ENCODE results near the gene LMBR1L.
A peak's percentile ranks its signal among the peaks of the same experiment; 100 is the strongest.
"Not testable (repeated sequence)": the region's sequence is repeated elsewhere in the genome, so short reads cannot be mapped to it uniquely, and the experiment has no call there.

Gene LMBR1L

GRCh38 chr12:49110464-49111155 is at the start of gene LMBR1L:
LMBR1L (minus strand) TSS chr12:49110847; CDS start chr12:49110555, 292 bp downstream.
- peak; percentile 98 for DNase-seq

GRCh38 chr12:49160399-49160798 is 49.8 kb upstream of the LMBR1L start:
- DNase-seq: no peak

- no peak for DNase-seq
These were observed 43.6 kb upstream of the LMBR1L start for GRCh38 chr12:49154221-49154620.

- no peak for DNase-seq
These were observed 36.7 kb upstream of the LMBR1L start for GRCh38 chr12:49147384-49147783.

- DNase-seq: no peak
These were observed 35.8 kb upstream of the LMBR1L start for GRCh38 chr12:49146406-49146805.

GRCh38 chr12:49144384-49144783 is 33.7 kb upstream of the LMBR1L start:
- DNase-seq: no peak

- no peak for DNase-seq
These were observed 28.4 kb upstream of the LMBR1L start for GRCh38 chr12:49138999-49139398.

- peak; percentile 64 for DNase-seq
These were observed 27.9 kb upstream of the LMBR1L start for GRCh38 chr12:49138587-49138986.

- no peak for DNase-seq
These were observed 26.8 kb upstream of the LMBR1L start for GRCh38 chr12:49137476-49137875.

GRCh38 chr12:49136997-49137396 is 26.4 kb upstream of the LMBR1L start:
- not testable (repeated sequence) for DNase-seq

GRCh38 chr12:49133590-49133989 is 22.9 kb upstream of the LMBR1L start:
- DNase-seq: no peak

GRCh38 chr12:49133014-49133413 is 22.4 kb upstream of the LMBR1L start:
- no peak for DNase-seq

- DNase-seq: no peak
These were observed 21.3 kb upstream of the LMBR1L start for GRCh38 chr12:49131894-49132461.

- peak; percentile 92 for DNase-seq
These were observed 20.6 kb upstream of the LMBR1L start, which contains the start of gene TUBA1B for GRCh38 chr12:49131051-49131893. TUBA1B (minus strand) TSS chr12:49131395; CDS start chr12:49131300, 95 bp downstream.

- DNase-seq: peak; percentile 91
These were observed 19.8 kb upstream of the LMBR1L start for GRCh38 chr12:49130151-49131050.

GRCh38 chr12:49129332-49130150 is 18.9 kb upstream of the LMBR1L start:
- DNase-seq: no peak

GRCh38 chr12:49127971-49128370 is 17.3 kb upstream of the LMBR1L start:
- DNase-seq: not testable (repeated sequence)

- no peak for DNase-seq
These were observed 16.5 kb upstream of the LMBR1L start for GRCh38 chr12:49126852-49127763.

- peak; percentile 17 for DNase-seq
These were observed 10.5 kb upstream of the LMBR1L start for GRCh38 chr12:49121047-49121696.

- DNase-seq: no peak
These were observed 559 bp upstream of the LMBR1L start for GRCh38 chr12:49111206-49111605.
